K562 (cell line): ENCODE results near the gene SST. TPM values are rescaled to one million over a fixed set of nuclear protein-coding genes. Genes with fewer than 3 reads are reported as not detected.

Experiments used
- ATAC-seq: fragments of 200-7000 bp; cut with Tn5 transposase; 3 replicates; pipeline ENCODE4 v1.9.1; 2020; ENCODE audit warnings: moderate library complexity
- BruUV-seq: library from RNA; stranded (reverse); fragments of 400-500 nt; replicated peaks from 2 replicates; lab custom pipeline; 2021; lab: Mats Ljungman, UMichigan
- CTCF ChIA-PET: fragments of 300-600 bp; formaldehyde crosslinking; extraction: SDS; loops from one replicate; lab custom pipeline; 2021; ENCODE audit warnings: low intra/inter-chr PET ratio; lab: Yijun Ruan, JAX
- POLR2A ChIA-PET: fragments of 300-600, 350-650 bp; sonication (Branson Sonifier 250); formaldehyde crosslinking; extraction: SDS; loops from one replicate; lab custom pipeline; 2021; ENCODE audit warnings: antibody characterized with exemption, inconsistent platforms; lab: Yijun Ruan, JAX
- DNase-seq, 4 experiments: peaks; one replicate each; pipeline versions ENCODE4 v3.0.0 to v3.0.0-alpha.2; 2011 to 2018; ENCODE audit warnings: low spot score in 3 of 4, mixed read lengths in 3 of 4; ENCODE audit errors: extremely low read depth in 1 of 4
- FAIRE-seq: peaks from 2 replicates; lab custom pipeline; 2011; peaks lifted over from hg19 to GRCh38; lab: Jason Lieb, UNC
- H2AFZ ChIP-seq: 2 replicates; pipeline ENCODE4 v1.6.0; 2011; ENCODE audit warnings: low read depth, low read length, control low read depth, inconsistent platforms
- H3K27ac ChIP-seq: fragments of 200-600 bp; 3 replicates; pipeline ENCODE4 v1.8.0; 2011; ENCODE audit warnings: low read depth, mild to moderate bottlenecking, control low read depth, inconsistent platforms, low read length, moderate library complexity, mixed read lengths; ENCODE audit errors: extremely low read depth
- H3K27me3 ChIP-seq, 2 experiments: fragments of 300-600 bp in 1 of 2; 2 replicates in 1 of 2; 3 replicates in 1 of 2; pipeline versions ENCODE4 v1.6.0 to v1.8.0; 2011; ENCODE audit warnings: inconsistent platforms in 2 of 2, low read length in 2 of 2, mild to moderate bottlenecking in 1 of 2, mixed read lengths in 1 of 2, moderate library complexity in 1 of 2; ENCODE audit not compliant: control insufficient read depth in 2 of 2, insufficient read depth in 2 of 2
- H3K36me3 ChIP-seq: fragments of 300-600 bp; 3 replicates; pipeline ENCODE4 v1.8.0; 2011; ENCODE audit warnings: mild to moderate bottlenecking, low read length, inconsistent platforms; ENCODE audit not compliant: control insufficient read depth, insufficient read depth
- H3K4me1 ChIP-seq, 2 experiments: fragments of 200-600 bp in 1 of 2; replicated peaks in 1 of 2; 2 replicates in 1 of 2; 3 replicates in 1 of 2; pipeline versions ENCODE4 v1.5.1 to v1.8.0; 2011; ENCODE audit warnings: inconsistent platforms in 2 of 2, low read length in 2 of 2, mild to moderate bottlenecking in 1 of 2, mixed read lengths in 1 of 2, moderate library complexity in 1 of 2; ENCODE audit not compliant: control insufficient read depth in 2 of 2, insufficient read depth in 2 of 2
- H3K4me2 ChIP-seq: 2 replicates; pipeline ENCODE4 v1.6.1; 2011; ENCODE audit warnings: low read length, control low read depth, inconsistent platforms, mixed read lengths; ENCODE audit not compliant: insufficient read depth
- H3K4me3 ChIP-seq: fragments of 200-600 bp; sonication (generic), shearing (Covaris generic); 2 replicates; pipeline ENCODE4 v1.5.1; 2016; ENCODE audit warnings: control low read depth, inconsistent platforms
- H3K79me2 ChIP-seq: fragments of 200-600 bp; 3 replicates; pipeline ENCODE4 v1.8.0; 2011; ENCODE audit warnings: low read length, inconsistent platforms; ENCODE audit not compliant: control insufficient read depth, insufficient read depth
- H3K9ac ChIP-seq, 2 experiments: 2 replicates each; pipeline versions ENCODE4 v1.6.0 to v1.6.1; 2011; ENCODE audit warnings: low read depth in 2 of 2, low read length in 2 of 2, control low read depth in 1 of 2, inconsistent platforms in 1 of 2, mild to moderate bottlenecking in 1 of 2, mixed read lengths in 1 of 2; ENCODE audit not compliant: insufficient read depth in 1 of 2
- H3K9me1 ChIP-seq: one replicate; pipeline ENCODE4 v1.6.0; 2011; ENCODE audit warnings: inconsistent platforms, mild to moderate bottlenecking, low read length, moderate library complexity; ENCODE audit not compliant: control insufficient read depth, insufficient read depth
- H3K9me3 ChIP-seq: replicated peaks from 2 replicates; pipeline ENCODE4 v1.5.1; 2011; ENCODE audit warnings: low read depth, low read length, inconsistent platforms; ENCODE audit not compliant: control insufficient read depth, insufficient read depth
- H4K20me1 ChIP-seq: replicated peaks from 2 replicates; pipeline ENCODE4 v1.6.1; 2011; ENCODE audit warnings: low read length, inconsistent platforms, mixed read lengths; ENCODE audit not compliant: control insufficient read depth, insufficient read depth
- BMI1 ChIP-seq: fragments of 150-350 bp; IDR thresholded peaks from 2 replicates; pipeline ENCODE4 v1.6.1; 2014; ENCODE audit warnings: low read length
- CHD4 ChIP-seq: fragments of 200-600 bp; sonication (generic); IDR thresholded peaks from 3 replicates; pipeline ENCODE4 v1.6.1; 2012; ENCODE audit warnings: low read depth, mild to moderate bottlenecking, mixed read lengths, low read length, inconsistent platforms; ENCODE audit not compliant: insufficient read depth, insufficient replicate concordance, poor library complexity, severe bottlenecking
- FOXJ2 ChIP-seq: fragments of 200-800 bp; sonication (Bioruptor generic); IDR thresholded peaks from 2 replicates; pipeline ENCODE4 v1.6.1; 2016; ENCODE audit warnings: missing genetic modification characterization, missing compliant biosample characterization
- GATAD2A ChIP-seq: fragments of 450-650 bp; IDR thresholded peaks from 2 replicates; pipeline ENCODE4 v1.6.1; 2017
- HOXB6 ChIP-seq: fragments of 250-450 bp; sonication (Bioruptor Pico); IDR thresholded peaks from 2 replicates; pipeline ENCODE4 v1.5.1; 2022; ENCODE audit warnings: mild to moderate bottlenecking, borderline replicate concordance
- RBM14 ChIP-seq: fragments of 200-400 bp; formaldehyde crosslinking; IDR thresholded peaks from 2 replicates; pipeline ENCODE4 v1.6.1; 2018; ENCODE audit warnings: low read depth, mild to moderate bottlenecking, low read length, moderate library complexity, borderline replicate concordance; ENCODE audit not compliant: insufficient read depth
- RCOR1 ChIP-seq, 2 experiments: IDR thresholded peaks; 2 replicates each; pipeline ENCODE4 v1.6.1; 2012; ENCODE audit warnings: low read depth in 2 of 2, low read length in 2 of 2, borderline replicate concordance in 1 of 2, improper control_type of control experiment in 1 of 2
- SMAD1 ChIP-seq: fragments of 150-350 bp; IDR thresholded peaks from 2 replicates; pipeline ENCODE4 v1.6.1; 2014; ENCODE audit warnings: low read length, low read depth; ENCODE audit not compliant: partially characterized antibody
- SREBF1 ChIP-seq: fragments of 150-350 bp; IDR thresholded peaks from 2 replicates; pipeline ENCODE4 v1.6.1; 2014; ENCODE audit warnings: antibody characterized with exemption, low read depth, low read length, borderline replicate concordance
- U2AF2 ChIP-seq: fragments of 200-400 bp; formaldehyde crosslinking; optimal IDR thresholded peaks from 2 replicates; pipeline ENCODE3; 2017; ENCODE audit warnings: low read depth, mild to moderate bottlenecking, low read length
- VEZF1 ChIP-seq: fragments of 200-800 bp; sonication (Bioruptor generic); IDR thresholded peaks from 2 replicates; pipeline ENCODE4 v1.6.1; 2017; ENCODE audit warnings: missing genetic modification characterization, missing compliant biosample characterization
- ZNF197 ChIP-seq: fragments of 200-800 bp; sonication (Bioruptor generic); IDR thresholded peaks from 2 replicates; pipeline ENCODE4 v1.6.1; 2016; ENCODE audit warnings: low read depth, missing genetic modification characterization, missing compliant biosample characterization
- WGBS: fragments of 100-300 bp; shearing (Covaris generic); methylation state at CpG from one replicate; pipeline ENCODE4 v1.1.6; 2016; ENCODE audit warnings: low coverage, mixed read lengths; ENCODE audit not compliant: insufficient coverage; ENCODE audit errors: missing lambda C conversion rate; 5-methylcytosine and 5-hydroxymethylcytosine counted together
- in situ Hi-C: fragments of 300-500 bp; cut with MboI; formaldehyde crosslinking; loops from 4 replicates; pipeline ENCODE4 v1.15.0; 2018; ENCODE audit warnings: inconsistent platforms, mixed read lengths
- intact Hi-C: fragments of 100-400 bp; cut with micrococcal nuclease; formaldehyde crosslinking; loops from 2 replicates; pipeline ENCODE4 v1.14.2; 2022
- polyA plus RNA-seq, 8 experiments: library from polyadenylated mRNA; depleted of rRNA in 4 of 8; stranded (reverse) in 5 of 8; unstranded in 3 of 8; fragments of >200 nt; fragmentation: Nextera tagmentation in 2 of 8; fragmentation: Illumina TruSeq in 1 of 8; extraction: Ambion mirVana in 2 of 8; extraction: Trizol in 1 of 8; gene quantifications; 2 replicates each; pipeline versions ENCODE4 v1.2.1 to v1.2.3, GENCODE V29; 2011 to 2014; ENCODE audit warnings: inconsistent platforms in 1 of 8, missing spikeins in 1 of 8
- total RNA-seq, 7 experiments: library from RNA; depleted of rRNA in 6 of 7; stranded (reverse); fragments of >200 nt in 6 of 7; fragmentation: Illumina TruSeq in 2 of 7; extraction: Trizol in 2 of 7; gene quantifications; 2 replicates each; pipeline versions ENCODE4 v1.2.1 to v1.2.3, GENCODE V29; 2011 to 2021; ENCODE audit warnings: low replicate concordance in 1 of 7
- TF ChIP-seq, protein P1 (sequence below): sonication (generic); formaldehyde crosslinking; IDR thresholded peaks from 2 replicates; pipeline ENCODE4 v1.8.0; 2022; ENCODE audit warnings: mild to moderate bottlenecking, missing genetic modification reagents
- TF ChIP-seq, protein P2 (sequence below): sonication (generic); IDR thresholded peaks from 2 replicates; pipeline ENCODE4 v1.6.1; 2016

Gene SST
- total and polyA plus RNA-seq, 9 of the 15 experiments (the other 6 are each of a cell fraction or from before 2014, with no cell fraction given) = not detected

- no peak overlapping the region for H3K4me3 ChIP-seq
- intact Hi-C loops = no loop called here
- no peak overlapping the region for H3K27ac ChIP-seq
- ChIA-PET POLR2A (no interaction called here), CTCF (no interaction called here)
- ATAC-seq (no peak), FAIRE-seq (no peak), DNase-seq (no peak)
- no peak overlapping the region for H3K4me2 ChIP-seq
- no peaks in the 10 kb centered on the region for H3K27me3 ChIP-seq
- no peak overlapping the region for H3K9ac ChIP-seq
- TF ChIP-seq, protein P1, sequence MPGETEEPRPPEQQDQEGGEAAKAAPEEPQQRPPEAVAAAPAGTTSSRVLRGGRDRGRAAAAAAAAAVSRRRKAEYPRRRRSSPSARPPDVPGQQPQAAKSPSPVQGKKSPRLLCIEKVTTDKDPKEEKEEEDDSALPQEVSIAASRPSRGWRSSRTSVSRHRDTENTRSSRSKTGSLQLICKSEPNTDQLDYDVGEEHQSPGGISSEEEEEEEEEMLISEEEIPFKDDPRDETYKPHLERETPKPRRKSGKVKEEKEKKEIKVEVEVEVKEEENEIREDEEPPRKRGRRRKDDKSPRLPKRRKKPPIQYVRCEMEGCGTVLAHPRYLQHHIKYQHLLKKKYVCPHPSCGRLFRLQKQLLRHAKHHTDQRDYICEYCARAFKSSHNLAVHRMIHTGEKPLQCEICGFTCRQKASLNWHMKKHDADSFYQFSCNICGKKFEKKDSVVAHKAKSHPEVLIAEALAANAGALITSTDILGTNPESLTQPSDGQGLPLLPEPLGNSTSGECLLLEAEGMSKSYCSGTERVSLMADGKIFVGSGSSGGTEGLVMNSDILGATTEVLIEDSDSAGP = no peak
- TF ChIP-seq SREBF1 (no peak), RCOR1 (IDR thresholded peaks at IDR 0.05; ENCODE audit: borderline replicate concordance in 1 of 2, low read depth in 2 of 2, low read length in 2 of 2) (no peak), CHD4 (no peak), VEZF1 (CRISPR knock-in tag) (no peak), SMAD1 (no peak), HOXB6 (no peak), FOXJ2 (tag) (no peak), RBM14 (no peak), ZNF197 (CRISPR knock-in tag) (no peak), GATAD2A (no peak), U2AF2 (no peak), BMI1 (no peak)
- TF ChIP-seq, protein P2, sequence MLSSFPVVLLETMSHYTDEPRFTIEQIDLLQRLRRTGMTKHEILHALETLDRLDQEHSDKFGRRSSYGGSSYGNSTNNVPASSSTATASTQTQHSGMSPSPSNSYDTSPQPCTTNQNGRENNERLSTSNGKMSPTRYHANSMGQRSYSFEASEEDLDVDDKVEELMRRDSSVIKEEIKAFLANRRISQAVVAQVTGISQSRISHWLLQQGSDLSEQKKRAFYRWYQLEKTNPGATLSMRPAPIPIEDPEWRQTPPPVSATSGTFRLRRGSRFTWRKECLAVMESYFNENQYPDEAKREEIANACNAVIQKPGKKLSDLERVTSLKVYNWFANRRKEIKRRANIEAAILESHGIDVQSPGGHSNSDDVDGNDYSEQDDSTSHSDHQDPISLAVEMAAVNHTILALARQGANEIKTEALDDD = no peak
- no peak overlapping the region for H2AFZ ChIP-seq
- H3K4me1 ChIP-seq = no peaks in the 10 kb centered on the region
- WGBS = 1% methylated on average over 5 of the region's 5 CpGs
- H3K9me3 ChIP-seq = no peaks in the 10 kb centered on the region
- no peaks in the 10 kb centered on the region for H3K79me2 ChIP-seq
- H3K9me1 ChIP-seq = no peaks in the 10 kb centered on the region
- no peaks in the 10 kb centered on the region for H3K36me3 ChIP-seq
- BruUV-seq = no TSS peak
- H4K20me1 ChIP-seq = no peaks in the 10 kb centered on the region
- in situ Hi-C loops = no loop called here
Measured at GRCh38 chr3:187639927-187640568, 30.1 kb downstream of the SST start.
